RWPE2 (cell line): Measurements from ENCODE around the gene CRB1.

Experiments
- ATAC-seq: fragments of 200-7000 bp; cut with Tn5 transposase; 3 replicates; pipeline ENCODE4 v1.9.1; 2021; ENCODE audit warnings: low read depth
- DNase-seq: peaks from one replicate; pipeline ENCODE4 v3.0.0-alpha.2; 2020; ENCODE audit warnings: low spot score
- H3K27ac ChIP-seq: fragments of 450-650 bp; 2 replicates; pipeline ENCODE4 v1.5.1; 2017; ENCODE audit warnings: mild to moderate bottlenecking; ENCODE audit not compliant: poor library complexity, severe bottlenecking
- H3K27me3 ChIP-seq: fragments of 250-450 bp; sonication (Bioruptor Pico); 2 replicates; pipeline ENCODE4 v1.5.1; 2021; ENCODE audit warnings: mild to moderate bottlenecking, moderate library complexity; ENCODE audit not compliant: insufficient read depth, poor library complexity, severe bottlenecking
- H3K36me3 ChIP-seq: fragments of 250-450 bp; sonication (Bioruptor Pico); 2 replicates; pipeline ENCODE4 v1.5.1; 2020; ENCODE audit warnings: low read depth, mild to moderate bottlenecking, moderate library complexity
- H3K4me1 ChIP-seq: fragments of 250-450 bp; sonication (Bioruptor Pico); 2 replicates; pipeline ENCODE4 v1.5.1; 2021; ENCODE audit warnings: mild to moderate bottlenecking, moderate library complexity; ENCODE audit not compliant: insufficient read depth, poor library complexity, severe bottlenecking
- H3K4me3 ChIP-seq: fragments of 250-450 bp; sonication (Bioruptor Pico); 2 replicates; pipeline ENCODE4 v1.5.1; 2021; ENCODE audit warnings: mild to moderate bottlenecking, moderate library complexity; ENCODE audit not compliant: severe bottlenecking
- H3K9me3 ChIP-seq: fragments of 250-450 bp; sonication (Bioruptor Pico); 2 replicates; pipeline ENCODE4 v1.5.1; 2021; ENCODE audit warnings: mild to moderate bottlenecking, moderate library complexity; ENCODE audit not compliant: severe bottlenecking
- TF ChIP-seq, protein P1 (sequence below): fragments of 450-650 bp; IDR thresholded peaks from one replicate; pipeline ENCODE4 v1.5.1; 2017; ENCODE audit warnings: mild to moderate bottlenecking, moderate library complexity; ENCODE audit not compliant: poor library complexity, severe bottlenecking

The CRB1 gene

DNA sequence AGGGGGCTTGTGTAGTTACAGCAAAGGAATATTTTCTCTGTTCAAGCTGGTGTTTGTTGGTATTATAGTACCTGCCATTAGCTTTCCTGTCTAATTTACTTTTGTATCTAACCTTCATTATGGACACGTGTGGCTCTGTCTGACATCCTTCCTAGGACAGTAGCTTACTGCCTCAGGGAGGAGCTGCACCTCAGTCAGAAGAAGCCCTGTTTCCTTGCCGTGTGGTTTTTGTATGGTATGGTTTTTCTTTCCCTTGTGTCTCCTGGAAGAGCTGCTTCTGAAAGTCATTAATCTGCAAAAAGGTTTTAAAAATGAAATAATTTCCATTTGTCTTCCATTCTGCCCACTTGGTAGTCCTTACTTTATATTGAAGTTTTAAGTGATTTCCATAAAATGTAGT lies 17.4 kb upstream of the CRB1 start:
- Histone ChIP-seq H3K27ac (no peak overlapping the region), H3K4me3 (no peak overlapping the region), H3K27me3 (no peaks in the 10 kb centered on the region), H3K36me3 (no peaks in the 10 kb centered on the region), H3K4me1 (no peaks in the 10 kb centered on the region), H3K9me3 (no peaks in the 10 kb centered on the region)
- no peak for ATAC-seq
- no peak for DNase-seq
- TF ChIP-seq, protein P1, sequence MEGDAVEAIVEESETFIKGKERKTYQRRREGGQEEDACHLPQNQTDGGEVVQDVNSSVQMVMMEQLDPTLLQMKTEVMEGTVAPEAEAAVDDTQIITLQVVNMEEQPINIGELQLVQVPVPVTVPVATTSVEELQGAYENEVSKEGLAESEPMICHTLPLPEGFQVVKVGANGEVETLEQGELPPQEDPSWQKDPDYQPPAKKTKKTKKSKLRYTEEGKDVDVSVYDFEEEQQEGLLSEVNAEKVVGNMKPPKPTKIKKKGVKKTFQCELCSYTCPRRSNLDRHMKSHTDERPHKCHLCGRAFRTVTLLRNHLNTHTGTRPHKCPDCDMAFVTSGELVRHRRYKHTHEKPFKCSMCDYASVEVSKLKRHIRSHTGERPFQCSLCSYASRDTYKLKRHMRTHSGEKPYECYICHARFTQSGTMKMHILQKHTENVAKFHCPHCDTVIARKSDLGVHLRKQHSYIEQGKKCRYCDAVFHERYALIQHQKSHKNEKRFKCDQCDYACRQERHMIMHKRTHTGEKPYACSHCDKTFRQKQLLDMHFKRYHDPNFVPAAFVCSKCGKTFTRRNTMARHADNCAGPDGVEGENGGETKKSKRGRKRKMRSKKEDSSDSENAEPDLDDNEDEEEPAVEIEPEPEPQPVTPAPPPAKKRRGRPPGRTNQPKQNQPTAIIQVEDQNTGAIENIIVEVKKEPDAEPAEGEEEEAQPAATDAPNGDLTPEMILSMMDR: no peak

DNA sequence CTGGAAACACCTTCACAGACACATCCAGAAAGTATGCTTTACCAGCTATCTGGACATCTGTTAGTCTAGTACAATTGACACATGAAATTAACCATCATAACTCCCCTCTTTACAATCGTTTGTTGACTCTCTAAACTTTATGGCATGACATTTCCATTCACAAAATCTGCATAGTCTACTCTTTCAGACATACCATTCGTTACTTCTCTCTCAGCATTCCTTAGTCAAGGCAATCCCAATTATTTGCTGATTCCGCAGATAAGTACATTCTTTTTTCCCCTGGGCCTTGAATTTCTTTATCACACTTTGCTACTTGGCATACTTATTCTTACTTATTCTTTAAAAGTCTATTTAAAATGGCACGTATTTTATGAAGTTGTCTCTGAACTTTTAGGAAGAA lies 15.1 kb upstream of the CRB1 start:
- Histone ChIP-seq H3K4me3 (no peak overlapping the region), H3K27me3 (no peaks in the 10 kb centered on the region), H3K9me3 (no peaks in the 10 kb centered on the region), H3K36me3 (no peaks in the 10 kb centered on the region), H3K4me1 (no peaks in the 10 kb centered on the region), H3K27ac (no peak overlapping the region)
- DNase-seq (no peak), ATAC-seq (no peak)
- TF ChIP-seq, protein P1: no peak

DNA sequence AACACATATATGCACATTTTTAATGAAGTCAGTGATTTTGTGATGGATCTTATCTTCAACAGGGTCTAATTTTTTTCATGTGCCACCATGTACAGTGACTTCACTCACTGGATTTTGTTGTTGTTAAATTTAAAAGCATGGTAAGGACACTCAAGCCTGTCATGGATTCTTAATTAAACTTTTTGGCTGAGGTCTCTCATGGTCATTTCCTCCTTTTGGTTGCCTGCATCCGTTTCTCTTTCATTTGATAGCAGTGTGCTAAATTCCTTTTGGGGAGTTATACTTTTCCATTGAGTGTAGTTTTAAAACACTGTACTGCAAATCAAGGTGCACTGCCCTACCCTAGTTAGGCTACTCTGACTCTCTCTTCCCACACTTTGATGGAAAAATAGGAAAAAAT lies 13.2 kb upstream of the CRB1 start:
- Histone ChIP-seq H3K4me1 (no peaks in the 10 kb centered on the region), H3K4me3 (no peak overlapping the region), H3K9me3 (no peaks in the 10 kb centered on the region), H3K27me3 (no peaks in the 10 kb centered on the region), H3K27ac (no peak overlapping the region), H3K36me3 (no peaks in the 10 kb centered on the region)
- TF ChIP-seq, protein P1: no peak
- ATAC-seq (no peak), DNase-seq (no peak)

DNA sequence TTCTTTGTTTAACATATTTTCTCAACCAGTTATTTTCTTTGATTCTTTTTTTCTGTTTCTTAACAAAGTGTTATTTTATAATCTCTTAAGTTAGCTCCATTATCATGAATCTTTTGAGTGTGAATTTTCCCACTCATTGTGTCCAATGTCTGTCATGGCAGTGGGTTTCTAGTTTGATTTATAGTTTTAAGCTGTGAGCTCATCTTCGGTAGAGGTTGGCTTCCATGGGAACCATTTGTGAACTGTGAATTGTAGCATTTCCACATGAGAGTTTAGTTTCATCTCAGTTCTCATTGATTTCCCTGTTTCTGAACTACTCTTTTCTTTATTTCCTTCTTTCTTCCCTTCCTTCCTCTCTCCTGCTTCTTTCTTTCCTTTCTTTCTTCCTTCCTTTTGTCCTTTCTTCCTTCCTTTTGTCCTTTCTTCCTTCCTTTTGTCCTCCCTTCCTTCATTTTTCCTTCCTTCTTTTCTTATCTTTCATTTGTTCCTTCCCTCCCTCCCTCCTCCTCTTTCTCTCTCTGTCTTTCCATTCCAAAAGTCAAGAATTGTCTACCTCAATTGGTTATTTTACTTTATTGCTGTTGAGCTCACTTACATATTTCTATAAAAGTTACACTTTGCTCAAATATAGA lies 3.0 kb upstream of the CRB1 start:
- Histone ChIP-seq H3K9me3 (peaks cover 2% of the 10 kb centered on the region), H3K27ac (no peak overlapping the region), H3K36me3 (no peaks in the 10 kb centered on the region), H3K4me1 (no peaks in the 10 kb centered on the region), H3K4me3 (no peak overlapping the region), H3K27me3 (no peaks in the 10 kb centered on the region)
- DNase-seq (no peak), ATAC-seq (no peak)
- TF ChIP-seq, protein P1: no peak

DNA sequence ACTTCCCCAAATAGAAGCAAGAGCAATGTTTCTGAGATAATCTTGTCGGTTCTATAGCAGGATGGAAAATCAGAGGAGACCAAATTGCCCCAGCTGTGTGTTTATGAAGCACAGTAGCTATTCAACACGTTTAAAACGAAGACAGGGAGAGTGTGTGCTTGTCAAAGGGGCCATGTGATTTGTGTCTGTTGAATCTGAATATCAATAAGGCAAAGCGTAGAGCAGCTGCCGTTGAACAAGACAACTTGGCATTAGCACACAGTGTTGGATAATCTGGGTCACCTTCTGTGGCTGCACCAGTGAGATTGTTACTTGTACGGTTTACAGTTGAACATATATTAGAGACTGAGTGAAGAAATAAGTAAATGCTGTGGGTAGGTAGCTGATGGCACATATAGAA lies 1.0 kb downstream of the CRB1 start:
- ATAC-seq (no peak), DNase-seq (no peak)
- TF ChIP-seq, protein P1: no peak
- Histone ChIP-seq H3K9me3 (no peaks in the 10 kb centered on the region), H3K36me3 (no peaks in the 10 kb centered on the region), H3K4me3 (no peak overlapping the region), H3K27ac (no peak overlapping the region), H3K27me3 (no peaks in the 10 kb centered on the region), H3K4me1 (peaks cover 5% of the 10 kb centered on the region)
